Endometrium (tissue), 2 donors: Measurements from ENCODE around the gene SGK1.
"Not testable (repeated sequence)": the region's sequence is repeated elsewhere in the genome, so short reads cannot be mapped to it uniquely, and the experiment has no call there.

Experiments used
- FAIRE-seq: peaks from 2 replicates; lab custom pipeline; 2012; peaks lifted over from hg19 to GRCh38; lab: Jason Lieb, UNC
- donor health status: control.
- donor health status: control.

The SGK1 gene

DNA sequence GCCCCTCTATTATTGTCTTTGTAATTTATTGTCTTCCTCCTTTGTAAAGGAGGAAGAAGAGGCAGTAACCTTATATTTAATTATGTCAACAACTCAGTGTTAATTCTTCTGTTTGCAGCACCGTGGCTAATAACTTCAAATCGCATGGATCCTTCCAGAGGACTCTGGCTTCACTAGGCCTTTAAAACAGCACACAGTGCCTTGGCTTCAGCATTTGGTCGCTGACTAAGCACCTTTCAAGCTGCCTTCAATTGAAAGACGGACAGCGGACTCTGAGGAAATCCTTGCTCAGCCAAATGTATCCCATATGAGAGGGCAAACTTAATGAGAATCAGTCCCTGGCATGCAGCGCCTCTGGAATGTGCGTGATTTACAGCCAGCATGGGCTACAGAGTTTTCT, 64.2 kb downstream of the SGK1 start:
- FAIRE-seq = no peak

GRCh38 chr6:134251320-134251719, 66.6 kb downstream of the SGK1 start:
- no peak for FAIRE-seq

GRCh38 chr6:134250776-134251175, 67.1 kb downstream of the SGK1 start:
- FAIRE-seq = no peak

GRCh38 chr6:134249759-134250602, 67.9 kb downstream of the SGK1 start:
- no peak for FAIRE-seq

GRCh38 chr6:134249239-134249758, 68.6 kb downstream of the SGK1 start:
- FAIRE-seq = no peak

DNA sequence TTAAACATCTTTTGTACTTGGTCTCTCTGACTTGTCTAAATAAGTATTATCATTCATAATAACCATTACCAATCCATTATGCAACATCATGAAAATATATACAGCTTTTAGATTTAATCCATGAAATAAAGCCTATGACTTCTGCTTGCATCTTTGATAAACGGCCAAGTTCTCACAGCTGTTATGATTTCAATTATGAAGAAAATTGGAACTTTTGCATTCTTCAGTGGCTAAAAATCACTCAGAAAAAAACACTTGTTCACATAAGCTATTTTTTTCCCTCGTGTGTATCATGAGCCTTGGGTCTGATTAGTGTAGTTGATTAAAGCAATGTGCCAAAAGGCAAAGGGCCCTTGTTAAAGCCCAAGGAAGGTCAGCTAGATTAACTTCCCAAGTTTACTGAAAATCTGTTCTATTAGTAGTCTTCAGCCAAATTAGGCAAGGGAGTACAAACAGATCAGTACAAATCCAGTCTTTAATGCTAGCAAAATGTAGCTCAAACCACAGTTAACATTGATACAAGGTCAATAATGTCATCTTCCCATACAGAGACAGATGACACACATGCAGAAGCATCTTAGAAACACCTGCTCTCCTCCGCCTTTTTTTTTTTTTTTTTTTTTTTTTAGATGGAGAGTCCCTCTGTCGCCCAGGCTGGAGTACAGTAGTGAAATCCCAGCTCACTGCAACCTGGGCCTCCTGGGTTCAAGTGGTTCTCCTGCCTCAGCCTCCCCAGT, 69.9 kb downstream of the SGK1 start:
- no peak for FAIRE-seq

DNA sequence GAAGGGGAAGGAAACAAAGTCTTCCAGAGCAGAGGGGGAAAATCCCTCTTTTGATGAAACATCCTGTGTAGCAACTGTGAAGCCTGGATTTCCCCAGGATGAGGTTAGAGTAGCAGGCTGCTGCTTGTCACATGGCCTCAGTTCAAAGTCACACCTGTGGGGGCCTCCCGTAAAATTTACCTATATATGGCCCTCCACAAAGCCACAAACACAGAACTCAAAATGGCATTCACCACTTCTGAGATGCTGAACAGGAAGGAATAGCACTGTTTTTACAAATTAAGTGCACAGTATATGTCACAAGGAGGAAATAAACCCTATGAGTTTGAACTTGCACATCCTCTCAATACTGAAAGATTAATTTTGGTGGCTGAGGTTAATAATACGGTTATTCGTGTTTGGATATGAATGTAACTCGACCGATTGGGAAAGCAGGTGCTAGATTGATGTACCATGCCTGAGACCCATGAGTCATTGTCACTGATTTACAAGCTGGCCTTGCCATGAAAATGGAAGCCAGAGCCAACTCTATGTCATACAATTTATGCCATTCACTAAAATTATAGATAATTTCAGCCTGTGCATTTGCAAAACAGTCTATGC, 70.6 kb downstream of the SGK1 start:
- FAIRE-seq = no peak

- FAIRE-seq = no peak
Measured at GRCh38 chr6:134245706-134246105, 72.2 kb downstream of the SGK1 start.

DNA sequence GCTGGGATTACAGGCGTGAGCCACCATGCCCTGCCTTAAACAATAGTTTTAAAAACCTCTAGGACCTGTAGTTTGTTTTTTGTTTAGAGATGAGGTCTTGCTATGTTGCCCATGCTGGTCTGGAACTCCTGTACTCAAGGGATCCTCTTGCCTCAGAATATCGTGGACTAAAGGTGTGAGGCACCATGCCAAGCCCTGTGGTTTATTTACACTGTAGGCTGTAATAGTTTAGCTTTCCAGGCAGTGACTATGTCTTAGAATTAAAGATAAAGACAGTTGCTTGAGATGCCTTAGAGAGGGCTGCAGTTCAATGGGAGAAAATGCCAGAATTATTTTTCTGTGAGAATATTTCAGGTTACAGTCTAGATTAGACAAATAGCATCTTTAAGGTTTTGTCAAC, 72.9 kb downstream of the SGK1 start:
- no peak for FAIRE-seq

- FAIRE-seq = no peak
Measured at GRCh38 chr6:134240665-134241431, 77.1 kb downstream of the SGK1 start.

- FAIRE-seq = no peak
Measured at GRCh38 chr6:134238960-134239795, 78.7 kb downstream of the SGK1 start.

- no peak for FAIRE-seq
Measured at GRCh38 chr6:134238006-134238405, 79.9 kb downstream of the SGK1 start.

DNA sequence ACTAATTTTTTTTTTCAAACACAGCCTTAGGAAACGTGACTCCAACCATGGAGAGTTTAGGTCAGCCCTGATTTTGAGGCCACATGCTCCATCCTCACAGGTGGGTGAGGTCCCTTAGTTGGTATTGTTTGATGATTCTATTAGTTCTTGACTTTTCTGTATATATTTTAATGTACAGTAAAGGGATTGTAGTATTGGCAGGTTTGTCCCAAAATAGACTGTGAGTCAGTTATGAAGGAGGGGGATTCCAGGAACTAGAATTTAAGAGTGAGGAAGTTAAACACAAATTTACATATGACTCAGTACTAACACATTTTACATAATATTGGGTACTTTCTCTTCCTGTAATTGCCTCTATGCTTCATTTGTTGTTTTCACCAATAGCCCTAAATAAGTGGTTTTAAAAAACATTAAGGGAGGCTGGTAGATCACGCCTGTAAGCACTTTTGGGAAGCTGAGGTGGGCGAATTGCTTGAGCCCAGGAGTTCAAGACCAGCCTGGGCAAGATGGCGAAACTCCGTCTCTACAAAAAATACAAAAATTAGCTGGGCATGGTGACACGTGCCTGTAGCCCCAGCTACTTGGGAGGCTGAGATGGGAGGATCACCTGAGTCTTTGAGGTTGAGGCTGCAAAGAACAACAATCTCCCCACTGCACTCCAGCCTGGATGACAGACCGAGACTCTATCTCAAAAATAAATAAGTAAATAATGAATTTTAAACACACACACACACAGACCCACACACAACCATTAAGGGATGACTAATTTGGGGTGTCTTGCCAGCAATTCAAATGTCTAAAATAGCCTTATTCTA, 81.8 kb downstream of the SGK1 start:
- no peak for FAIRE-seq

DNA sequence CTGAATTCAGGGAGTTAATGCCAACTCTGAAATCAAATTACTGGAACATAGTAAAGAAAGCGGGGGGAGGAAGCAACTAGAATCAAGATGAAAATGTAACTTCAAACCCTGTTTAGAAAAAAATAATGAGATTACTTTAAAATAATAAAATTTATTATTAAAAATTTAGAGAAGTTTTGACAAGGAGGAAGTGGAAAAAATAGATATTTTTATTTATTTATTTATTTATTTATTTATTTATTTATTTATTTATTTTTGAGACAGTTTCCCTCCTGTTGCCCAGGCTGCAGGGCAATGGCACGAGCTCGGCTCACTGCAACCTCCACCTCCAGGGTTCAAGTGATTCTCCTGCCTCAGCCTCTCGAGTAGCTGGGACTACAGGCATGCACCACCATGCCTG, 82.6 kb downstream of the SGK1 start:
- not testable (repeated sequence) for FAIRE-seq

- no peak for FAIRE-seq
Measured at GRCh38 chr6:134233180-134233955, 84.5 kb downstream of the SGK1 start.

GRCh38 chr6:134230940-134231339, 87.0 kb downstream of the SGK1 start:
- FAIRE-seq = no peak

- no peak for FAIRE-seq
Measured at GRCh38 chr6:134230087-134230700, 87.7 kb downstream of the SGK1 start.

DNA sequence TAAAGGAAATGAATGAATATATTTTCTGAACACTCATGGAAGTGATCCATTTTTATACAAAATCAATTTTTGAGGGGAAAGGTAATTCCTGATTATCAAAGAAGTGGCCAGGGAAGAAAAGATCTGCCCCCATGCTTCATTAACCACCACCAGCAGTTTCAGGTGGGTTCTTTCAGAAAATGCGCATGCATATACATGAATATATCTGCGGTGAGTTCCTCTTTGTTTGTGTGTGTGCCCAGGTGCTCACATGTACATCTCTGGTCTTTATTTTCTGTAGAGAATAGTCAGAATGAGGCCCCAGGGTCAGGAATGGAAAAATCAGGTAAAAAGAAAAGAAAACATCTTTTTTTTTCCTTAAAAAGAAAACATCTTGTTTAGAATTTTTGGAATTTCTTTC, 88.4 kb downstream of the SGK1 start:
- no peak for FAIRE-seq

DNA sequence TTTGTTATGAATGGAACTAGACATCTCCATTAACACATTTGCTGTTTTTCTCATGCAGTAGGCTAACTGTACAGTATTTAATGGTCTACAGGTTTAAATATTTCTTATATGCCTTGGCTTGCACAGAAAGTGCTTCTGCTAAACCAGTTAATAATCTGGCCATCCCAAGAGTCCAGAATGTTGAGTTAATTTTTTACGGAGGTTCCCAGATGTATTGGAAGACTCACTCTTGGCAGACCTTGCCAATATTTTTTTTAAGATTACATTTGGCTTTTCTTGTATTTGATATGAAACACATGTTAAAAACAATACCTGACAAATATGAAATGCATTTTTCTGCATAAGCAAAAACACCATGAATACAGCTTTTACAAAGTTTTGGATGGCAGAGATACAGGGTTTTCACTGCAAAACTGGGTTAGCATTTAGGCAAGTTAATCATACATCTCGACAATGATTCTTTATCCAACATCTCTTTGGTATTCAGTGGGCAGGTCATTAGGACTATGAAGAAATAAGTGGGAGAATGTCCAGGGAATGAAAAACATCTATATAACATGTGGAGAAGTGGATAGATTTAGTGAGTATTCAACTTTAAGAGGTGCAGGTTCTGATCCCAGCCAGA, 94.0 kb downstream of the SGK1 start:
- FAIRE-seq = no peak
